GM12801 (cell line): ENCODE data around the gene LHX4.

Experiments
- TF ChIP-seq, protein P1 (sequence below): IDR thresholded peaks from one replicate; pipeline ENCODE4 v1.5.1; 2011; ENCODE audit warnings: control low read depth; ENCODE audit not compliant: insufficient read length; ENCODE audit errors: extremely low read depth

Gene LHX4

GRCh38 chr1:180264595-180264994 lies 34.5 kb downstream of the LHX4 start:
- TF ChIP-seq, protein P1, sequence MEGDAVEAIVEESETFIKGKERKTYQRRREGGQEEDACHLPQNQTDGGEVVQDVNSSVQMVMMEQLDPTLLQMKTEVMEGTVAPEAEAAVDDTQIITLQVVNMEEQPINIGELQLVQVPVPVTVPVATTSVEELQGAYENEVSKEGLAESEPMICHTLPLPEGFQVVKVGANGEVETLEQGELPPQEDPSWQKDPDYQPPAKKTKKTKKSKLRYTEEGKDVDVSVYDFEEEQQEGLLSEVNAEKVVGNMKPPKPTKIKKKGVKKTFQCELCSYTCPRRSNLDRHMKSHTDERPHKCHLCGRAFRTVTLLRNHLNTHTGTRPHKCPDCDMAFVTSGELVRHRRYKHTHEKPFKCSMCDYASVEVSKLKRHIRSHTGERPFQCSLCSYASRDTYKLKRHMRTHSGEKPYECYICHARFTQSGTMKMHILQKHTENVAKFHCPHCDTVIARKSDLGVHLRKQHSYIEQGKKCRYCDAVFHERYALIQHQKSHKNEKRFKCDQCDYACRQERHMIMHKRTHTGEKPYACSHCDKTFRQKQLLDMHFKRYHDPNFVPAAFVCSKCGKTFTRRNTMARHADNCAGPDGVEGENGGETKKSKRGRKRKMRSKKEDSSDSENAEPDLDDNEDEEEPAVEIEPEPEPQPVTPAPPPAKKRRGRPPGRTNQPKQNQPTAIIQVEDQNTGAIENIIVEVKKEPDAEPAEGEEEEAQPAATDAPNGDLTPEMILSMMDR = no peak

DNA sequence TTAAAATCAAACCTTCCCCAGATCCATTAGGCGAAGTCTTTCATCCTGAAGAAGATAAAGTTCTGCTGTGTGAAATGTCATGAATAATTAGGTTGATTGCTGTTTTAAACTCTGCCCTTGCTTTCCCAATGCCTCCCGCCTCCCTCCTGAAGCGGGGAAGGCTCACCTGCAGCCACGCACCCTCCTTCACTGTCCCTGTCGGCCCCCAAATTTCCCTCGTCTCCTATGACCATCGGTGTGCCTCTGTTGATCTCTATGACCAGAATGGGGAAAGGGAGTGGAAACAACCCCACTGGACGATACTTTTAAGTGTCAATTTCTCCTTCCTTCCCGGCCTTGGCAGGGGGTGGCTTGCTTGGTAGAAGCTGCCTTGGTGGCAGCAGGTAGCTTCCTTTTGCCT lies 35.1 kb downstream of the LHX4 start:
- TF ChIP-seq, protein P1 = no peak

GRCh38 chr1:180265871-180266270 lies 35.8 kb downstream of the LHX4 start:
- TF ChIP-seq, protein P1 = no peak

- TF ChIP-seq, protein P1 = no peak
Measured at GRCh38 chr1:180266275-180267210, 36.5 kb downstream of the LHX4 start.

DNA sequence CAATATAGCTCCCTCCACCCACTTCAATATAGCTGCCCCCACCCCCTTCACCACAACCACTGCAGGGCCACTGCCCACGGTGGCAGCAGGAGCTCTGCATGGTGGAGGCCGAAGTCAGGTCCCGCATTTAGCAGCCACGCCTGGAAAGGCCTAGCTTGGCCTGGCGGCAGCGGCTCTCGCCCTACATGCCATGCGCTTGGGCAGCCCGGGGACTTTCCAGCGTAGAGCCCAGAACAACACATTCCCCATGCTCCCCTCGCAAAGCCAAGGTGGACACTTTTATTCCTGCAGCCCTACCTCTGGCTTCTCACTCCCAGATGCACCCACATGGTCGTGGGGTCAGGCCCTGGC lies 37.1 kb downstream of the LHX4 start:
- TF ChIP-seq, protein P1 = no peak

DNA sequence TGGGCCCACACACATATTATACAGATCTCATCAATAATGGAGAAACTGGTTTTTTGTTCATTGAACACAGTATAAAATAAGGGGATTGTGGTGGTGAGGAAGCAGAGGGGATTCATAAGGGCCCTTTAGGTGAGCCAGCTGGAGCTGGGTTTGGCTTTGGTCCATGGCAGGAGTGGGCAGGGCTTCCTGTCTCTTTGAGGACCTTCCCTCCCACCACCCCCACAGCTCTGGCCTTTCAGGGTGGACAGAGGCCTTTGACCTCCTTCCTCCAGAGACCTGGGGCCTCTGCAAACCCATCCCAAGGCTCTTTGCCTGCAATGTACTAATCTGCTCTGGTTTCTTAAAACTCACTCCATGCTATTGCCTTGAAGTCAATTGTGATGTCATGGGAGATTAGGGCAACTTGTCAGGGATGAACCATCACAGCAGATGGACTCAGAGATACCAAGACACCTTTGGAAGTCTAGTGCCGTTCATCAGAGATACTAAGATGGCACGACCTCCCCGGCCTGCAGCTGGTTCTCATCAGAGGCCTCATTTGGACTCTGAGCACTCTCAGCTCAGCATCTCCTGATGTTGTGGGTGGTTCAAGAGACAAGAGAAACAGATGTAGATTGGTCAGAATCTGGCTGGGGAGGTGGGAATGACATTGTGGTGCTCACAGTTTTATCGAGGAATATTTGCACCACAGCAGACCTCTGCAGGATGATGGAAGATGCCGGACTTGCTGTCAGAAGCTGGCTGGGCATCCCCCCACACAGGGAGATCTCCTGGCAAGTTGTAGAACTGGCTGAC lies 37.9 kb downstream of the LHX4 start:
- TF ChIP-seq, protein P1 = no peak

DNA sequence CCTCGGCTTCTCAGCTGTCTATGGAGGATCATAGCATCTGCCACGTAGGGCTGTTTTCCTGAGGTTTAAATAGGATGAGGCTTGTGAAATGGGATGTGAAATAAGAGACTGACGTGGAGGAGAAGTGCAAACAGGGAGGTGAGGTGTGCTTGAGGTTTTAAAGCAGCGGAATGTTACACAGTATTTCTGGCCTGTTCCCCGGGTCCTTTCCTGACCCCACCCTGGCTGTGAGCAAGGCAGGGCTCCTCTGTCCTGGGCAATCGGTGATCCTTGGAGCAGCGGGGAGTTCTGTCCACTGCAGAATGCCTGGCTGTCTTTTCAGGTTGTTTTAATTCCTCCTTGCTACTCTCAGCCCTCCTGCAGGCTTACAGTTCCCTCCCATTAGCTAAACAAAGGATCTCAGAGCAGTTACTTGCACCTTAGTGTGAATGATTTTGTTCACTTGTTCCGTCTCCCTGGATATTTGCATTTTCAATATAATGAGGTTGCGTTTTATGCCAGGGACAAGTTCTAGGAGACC lies 38.6 kb downstream of the LHX4 start:
- TF ChIP-seq, protein P1 = no peak
